Fibroblast of villous mesenchyme (primary cell): Measurements from ENCODE around the gene C1QB. TPM values are rescaled to one million over a fixed set of nuclear protein-coding genes. Genes with fewer than 3 reads are reported as not detected.

Source experiments
- DNase-seq: peaks from one replicate; pipeline ENCODE4 v3.0.0-alpha.2; 2010; ENCODE audit warnings: low read depth
- H3K4me3 ChIP-seq: 2 replicates; pipeline ENCODE4 v1.5.1; 2011; ENCODE audit warnings: low read depth, mild to moderate bottlenecking, low read length
- CTCF ChIP-seq: IDR thresholded peaks from 2 replicates; pipeline ENCODE4 v1.5.1; 2012; ENCODE audit warnings: low read depth, mild to moderate bottlenecking, low read length; ENCODE audit not compliant: insufficient read depth
- total RNA-seq: library from RNA; depleted of rRNA; stranded (reverse); fragments of >200 nt; gene quantifications from 2 replicates; pipeline ENCODE4 v1.2.3, GENCODE V29; 2012

Gene C1QB
- total RNA-seq, 1 donor = not detected

DNA sequence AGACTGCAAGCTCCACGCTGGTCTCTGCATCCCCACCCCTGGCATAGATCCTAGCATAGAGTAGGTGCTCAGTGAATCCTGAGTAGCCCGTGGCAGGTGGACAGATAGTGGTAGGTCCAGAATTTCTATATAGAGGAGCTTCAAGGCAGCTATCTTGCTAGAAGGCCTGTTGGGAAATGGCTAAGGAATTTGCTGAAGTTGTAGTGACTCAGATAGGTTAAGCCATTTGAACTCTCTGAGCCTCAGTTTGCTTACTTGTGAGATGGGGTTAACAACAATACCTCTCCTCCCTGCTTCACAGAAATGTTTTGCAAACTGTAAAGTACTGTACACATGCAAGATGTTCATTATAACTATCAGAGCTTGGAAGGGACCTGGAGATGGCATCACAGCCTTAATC is 34.2 kb downstream of the C1QB start:
- no peak for DNase-seq
- TF ChIP-seq CTCF = no peak
- no peak overlapping the region for H3K4me3 ChIP-seq

DNA sequence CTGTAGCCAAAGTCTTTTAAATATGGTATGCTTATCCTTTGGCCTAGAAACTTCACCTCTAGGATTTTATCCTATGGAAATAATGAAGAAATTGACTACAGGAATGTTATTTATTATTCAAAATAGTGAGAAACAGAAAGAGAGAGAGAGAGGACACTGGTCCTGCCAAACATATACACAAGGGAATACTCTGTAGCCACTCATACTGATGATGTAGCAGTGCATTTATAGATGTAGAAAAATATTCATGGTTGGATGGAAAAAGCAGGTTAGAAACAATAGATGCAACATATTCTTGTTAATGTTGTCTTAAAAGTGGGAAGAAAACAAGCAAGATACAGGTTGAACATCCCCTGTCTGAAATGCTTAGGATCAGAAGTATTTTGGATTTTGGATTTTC is 35.4 kb downstream of the C1QB start:
- H3K4me3 ChIP-seq = no peak overlapping the region
- no peak for DNase-seq
- TF ChIP-seq CTCF = no peak

GRCh38 chr1:22689505-22689904 is 36.5 kb downstream of the C1QB start:
- no peak overlapping the region for H3K4me3 ChIP-seq
- TF ChIP-seq CTCF = no peak
- DNase-seq = peak; percentile 87

DNA sequence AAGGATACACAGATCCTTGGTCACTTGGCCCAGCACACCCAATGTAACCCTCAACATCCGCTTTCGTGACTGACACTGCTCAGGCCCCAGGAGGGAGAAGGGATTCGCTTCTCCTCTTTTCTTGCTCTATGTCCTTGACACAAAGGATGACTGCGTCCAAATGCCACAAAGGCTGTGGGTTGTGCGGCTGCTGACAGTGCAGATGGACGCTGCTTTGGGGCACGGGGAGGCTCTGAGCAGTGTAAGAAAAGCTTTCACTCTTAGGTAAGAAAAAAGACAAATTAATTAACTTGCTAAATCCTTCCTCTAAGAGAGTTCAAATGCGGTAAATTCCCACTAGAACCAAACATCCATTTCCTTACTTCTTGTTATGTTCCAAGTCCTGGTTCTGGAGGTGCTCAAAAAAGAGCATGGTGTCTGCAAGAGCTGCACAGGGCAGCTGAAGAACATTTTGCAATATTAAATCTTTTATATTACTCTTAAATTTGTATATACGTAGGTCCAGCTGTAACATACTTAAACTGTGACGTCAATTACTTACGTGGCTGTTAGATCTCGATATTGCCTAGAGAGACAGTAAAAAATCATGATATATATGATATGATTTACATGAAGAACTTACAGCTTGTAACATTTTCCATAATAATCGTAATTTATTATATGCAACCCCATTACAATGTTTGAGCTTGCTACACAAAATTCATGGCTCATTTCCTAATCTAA is 38.2 kb downstream of the C1QB start:
- no peak for TF ChIP-seq CTCF
- DNase-seq = no peak
- no peak overlapping the region for H3K4me3 ChIP-seq

- TF ChIP-seq CTCF = no peak
These were observed 41.1 kb downstream of the C1QB start for GRCh38 chr1:22694172-22694571.

DNA sequence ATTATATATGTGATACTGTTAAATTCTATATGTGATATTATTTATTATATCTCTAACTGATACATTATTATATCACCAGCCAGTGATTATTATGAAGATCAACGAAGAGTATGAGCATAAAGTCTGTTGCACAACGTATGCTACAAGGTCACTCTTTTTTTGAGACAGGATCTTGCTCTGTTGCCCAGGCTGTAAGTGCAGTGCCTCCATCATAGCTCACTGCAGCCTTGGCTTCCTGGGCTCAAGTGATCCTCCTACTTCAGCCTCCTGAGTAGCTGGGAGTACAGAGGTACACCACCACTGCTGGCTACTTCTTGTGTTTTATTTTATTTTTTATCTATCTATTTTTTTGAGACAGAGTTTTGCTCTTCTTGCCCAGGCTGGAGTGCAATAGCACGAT is 43.6 kb downstream of the C1QB start:
- TF ChIP-seq CTCF = no peak
- no peak for DNase-seq
- H3K4me3 ChIP-seq = no peak overlapping the region

More at GRCh38 chr1:22694172-22694571, 41.1 kb downstream of the C1QB start:
- DNase-seq = no peak
- H3K4me3 ChIP-seq = no peak overlapping the region

GRCh38 chr1:22697980-22698379 is 44.9 kb downstream of the C1QB start:
- no peak for DNase-seq
- no peak overlapping the region for H3K4me3 ChIP-seq
- TF ChIP-seq CTCF = no peak
